Stomach (tissue), 4 donors: ENCODE results near the gene DBR1.

Source experiments
- CTCF ChIP-seq, 7 experiments: fragments of 450-650 bp in 4 of 7; fragments of 200-600 bp in 3 of 7; sonication (generic) in 3 of 7; IDR thresholded peaks; one replicate each; pipeline ENCODE4 v1.5.1; 2016 to 2019; ENCODE audit warnings: antibody characterized with exemption in 7 of 7, control low read depth in 2 of 7, mild to moderate bottlenecking in 1 of 7
- EP300 ChIP-seq: sonication (generic); formaldehyde crosslinking; IDR thresholded peaks from one replicate; pipeline ENCODE4 v1.6.1; 2017; ENCODE audit warnings: antibody characterized with exemption

GRCh38 chr3:138174421-138175131, at the start of gene DBR1:
- TF ChIP-seq CTCF (IDR thresholded peaks at IDR 0.05): peak in 1 of 7 experiments; percentile 14
- no peak for TF ChIP-seq EP300
